Effector memory CD8-positive, alpha-beta T cell (primary cell): ENCODE measurements around the gene PRG2.
"Not testable (repeated sequence)": the region's sequence is repeated elsewhere in the genome, so short reads cannot be mapped to it uniquely, and the experiment has no call there.

Source experiments
- ATAC-seq: fragments of 150-1000 bp; cut with Tn5 transposase; replicated peaks from 2 replicates; pipeline ENCODE4 v1.10.0; 2021; ENCODE audit warnings: mild to moderate bottlenecking, moderate library complexity
- DNase-seq, 3 experiments: peaks; one replicate each; pipeline ENCODE4 v3.0.0; 2021
- H3K27ac Mint-ChIP-seq, 2 donors: one replicate each; pipeline ENCODE4 v1.8.0; 2022; ENCODE audit warnings: mild to moderate bottlenecking in 2 of 2, mixed read lengths in 2 of 2, moderate library complexity in 2 of 2
- H3K27me3 Mint-ChIP-seq, 2 donors: one replicate each; pipeline ENCODE4 v1.8.0; 2022; ENCODE audit warnings: mixed read lengths in 2 of 2
- H3K36me3 Mint-ChIP-seq: one replicate; pipeline ENCODE4 v1.8.0; 2022; ENCODE audit warnings: mild to moderate bottlenecking, moderate library complexity, mixed read lengths; ENCODE audit not compliant: insufficient read depth
- H3K4me1 Mint-ChIP-seq, 2 donors: one replicate each; pipeline ENCODE4 v1.8.0; 2022; ENCODE audit warnings: low read depth in 2 of 2, mixed read lengths in 2 of 2
- H3K4me3 Mint-ChIP-seq, 2 donors: one replicate each; pipeline ENCODE4 v1.8.0; 2022; ENCODE audit warnings: mild to moderate bottlenecking in 2 of 2, mixed read lengths in 2 of 2, moderate library complexity in 2 of 2
- H3K9me3 Mint-ChIP-seq, 2 donors: one replicate each; pipeline ENCODE4 v1.8.0; 2022; ENCODE audit warnings: mixed read lengths in 2 of 2

PRG2 gene

GRCh38 chr11:57361926-57362325 is 28.5 kb downstream of the PRG2 start:
- DNase-seq (no peak), ATAC-seq (no peak)
- Mint-ChIP-seq H3K4me1 (no peaks in the 10 kb centered on the region), H3K27ac (no peak overlapping the region), H3K9me3 (no peaks in the 10 kb centered on the region), H3K4me3 (no peak overlapping the region), H3K27me3 (peaks cover 21 to 46% of the 10 kb centered on the region in 2 donors), H3K36me3 (no peaks in the 10 kb centered on the region)

GRCh38 chr11:57361420-57361819 is 29.0 kb downstream of the PRG2 start:
- H3K27me3 Mint-ChIP-seq, result peaks cover 24 to 41% of the 10 kb centered on the region in 2 donors
- not testable (repeated sequence) for H3K9me3 Mint-ChIP-seq, H3K36me3 Mint-ChIP-seq, DNase-seq, H3K27ac Mint-ChIP-seq, H3K4me1 Mint-ChIP-seq, ATAC-seq, H3K4me3 Mint-ChIP-seq

- no peaks in the 10 kb centered on the region for H3K36me3 Mint-ChIP-seq
- H3K27me3 Mint-ChIP-seq, result peaks cover 28 to 39% of the 10 kb centered on the region in 2 donors
- no peak for DNase-seq
- H3K4me3 Mint-ChIP-seq, result no peak overlapping the region
- H3K9me3 Mint-ChIP-seq, result no peaks in the 10 kb centered on the region
- no peak overlapping the region for H3K27ac Mint-ChIP-seq
- no peaks in the 10 kb centered on the region for H3K4me1 Mint-ChIP-seq
- no peak for ATAC-seq
Observed at GRCh38 chr11:57360991-57361390, 29.5 kb downstream of the PRG2 start.

- ATAC-seq (no peak), DNase-seq (no peak)
- H3K9me3 Mint-ChIP-seq, result no peaks in the 10 kb centered on the region
- H3K4me1 Mint-ChIP-seq, result no peaks in the 10 kb centered on the region
- no peak overlapping the region for H3K4me3 Mint-ChIP-seq
- no peaks in the 10 kb centered on the region for H3K36me3 Mint-ChIP-seq
- peaks cover 30 to 34% of the 10 kb centered on the region in 2 donors for H3K27me3 Mint-ChIP-seq
- no peak overlapping the region for H3K27ac Mint-ChIP-seq
Observed at GRCh38 chr11:57359896-57360690, 30.4 kb downstream of the PRG2 start.

- Mint-ChIP-seq H3K27ac (no peak overlapping the region), H3K36me3 (no peaks in the 10 kb centered on the region), H3K27me3 (peaks cover 35 to 40% of the 10 kb centered on the region in 2 donors), H3K4me1 (no peaks in the 10 kb centered on the region), H3K4me3 (no peak overlapping the region), H3K9me3 (no peaks in the 10 kb centered on the region)
- ATAC-seq (no peak), DNase-seq (no peak)
Observed at GRCh38 chr11:57359396-57359795, 31.1 kb downstream of the PRG2 start.

GRCh38 chr11:57358991-57359390 is 31.5 kb downstream of the PRG2 start:
- Mint-ChIP-seq H3K9me3 (no peaks in the 10 kb centered on the region), H3K4me1 (no peaks in the 10 kb centered on the region), H3K27me3 (peaks cover 34 to 40% of the 10 kb centered on the region in 2 donors), H3K4me3 (no peak overlapping the region), H3K36me3 (no peaks in the 10 kb centered on the region), H3K27ac (no peak overlapping the region)
- ATAC-seq, result no peak
- DNase-seq, result no peak

GRCh38 chr11:57358543-57358961 is 31.9 kb downstream of the PRG2 start:
- peaks cover 32 to 36% of the 10 kb centered on the region in 2 donors for H3K27me3 Mint-ChIP-seq
- no peaks in the 10 kb centered on the region for H3K9me3 Mint-ChIP-seq
- no peaks in the 10 kb centered on the region for H3K4me1 Mint-ChIP-seq
- DNase-seq (no peak), ATAC-seq (no peak)
- no peak overlapping the region for H3K4me3 Mint-ChIP-seq
- H3K27ac Mint-ChIP-seq, result no peak overlapping the region
- H3K36me3 Mint-ChIP-seq, result no peaks in the 10 kb centered on the region

- ATAC-seq, result no peak
- Mint-ChIP-seq H3K27me3 (peaks cover 28 to 29% of the 10 kb centered on the region in 2 donors), H3K4me1 (no peaks in the 10 kb centered on the region), H3K36me3 (no peaks in the 10 kb centered on the region), H3K27ac (no peak overlapping the region), H3K4me3 (no peak overlapping the region), H3K9me3 (no peaks in the 10 kb centered on the region)
- DNase-seq, result no peak
Observed at GRCh38 chr11:57357856-57358255, 32.6 kb downstream of the PRG2 start.

GRCh38 chr11:57357310-57357709 is 33.1 kb downstream of the PRG2 start:
- H3K4me1 Mint-ChIP-seq, result no peaks in the 10 kb centered on the region
- H3K27ac Mint-ChIP-seq, result no peak overlapping the region
- no peak for ATAC-seq
- H3K9me3 Mint-ChIP-seq, result no peaks in the 10 kb centered on the region
- H3K27me3 Mint-ChIP-seq, result peaks cover 24 to 25% of the 10 kb centered on the region in 2 donors
- DNase-seq, result no peak
- H3K4me3 Mint-ChIP-seq, result no peak overlapping the region
- no peaks in the 10 kb centered on the region for H3K36me3 Mint-ChIP-seq

GRCh38 chr11:57356268-57356667 is 34.2 kb downstream of the PRG2 start:
- no peak overlapping the region for H3K27ac Mint-ChIP-seq

GRCh38 chr11:57354699-57355098 is 35.8 kb downstream of the PRG2 start:
- DNase-seq (no peak), ATAC-seq (no peak)
- peaks cover 13 to 17% of the 10 kb centered on the region in 2 donors for H3K27me3 Mint-ChIP-seq
- H3K36me3 Mint-ChIP-seq, result no peaks in the 10 kb centered on the region
- H3K27ac Mint-ChIP-seq, result no peak overlapping the region
- no peaks in the 10 kb centered on the region for H3K9me3 Mint-ChIP-seq
- H3K4me3 Mint-ChIP-seq, result no peak overlapping the region
- H3K4me1 Mint-ChIP-seq, result peaks cover 3% of the 10 kb centered on the region in 2 donors

More at GRCh38 chr11:57356268-57356667, 34.2 kb downstream of the PRG2 start:
- H3K4me3 Mint-ChIP-seq, result no peak overlapping the region
- no peaks in the 10 kb centered on the region for H3K9me3 Mint-ChIP-seq
- ATAC-seq (no peak), DNase-seq (no peak)
- H3K4me1 Mint-ChIP-seq, result no peaks in the 10 kb centered on the region
- H3K36me3 Mint-ChIP-seq, result no peaks in the 10 kb centered on the region
- peaks cover 13 to 17% of the 10 kb centered on the region in 2 donors for H3K27me3 Mint-ChIP-seq

GRCh38 chr11:57353852-57354251 is 36.6 kb downstream of the PRG2 start:
- ATAC-seq (no peak), DNase-seq (no peak)
- Mint-ChIP-seq H3K36me3 (peaks cover under 1% of the 10 kb centered on the region), H3K4me1 (peaks cover 3% of the 10 kb centered on the region in 2 donors), H3K27me3 (peaks cover 13 to 17% of the 10 kb centered on the region in 2 donors), H3K27ac (no peak overlapping the region), H3K9me3 (no peaks in the 10 kb centered on the region), H3K4me3 (no peak overlapping the region)

- Mint-ChIP-seq H3K27ac (no peak overlapping the region), H3K4me3 (no peak overlapping the region), H3K36me3 (peaks cover 2% of the 10 kb centered on the region), H3K4me1 (peaks cover 3% of the 10 kb centered on the region in 2 donors), H3K27me3 (peaks cover 13 to 17% of the 10 kb centered on the region in 2 donors), H3K9me3 (no peaks in the 10 kb centered on the region)
- no peak for DNase-seq
- ATAC-seq, result no peak
Observed at GRCh38 chr11:57353446-57353845, 37.0 kb downstream of the PRG2 start.

- peaks cover 2% of the 10 kb centered on the region for H3K36me3 Mint-ChIP-seq
- DNase-seq (no peak), ATAC-seq (no peak)
- H3K27me3 Mint-ChIP-seq, result peaks cover 13 to 17% of the 10 kb centered on the region in 2 donors
- peaks cover 3% of the 10 kb centered on the region in 2 donors for H3K4me1 Mint-ChIP-seq
- H3K27ac Mint-ChIP-seq, result no peak overlapping the region
- no peaks in the 10 kb centered on the region for H3K9me3 Mint-ChIP-seq
- H3K4me3 Mint-ChIP-seq, result no peak overlapping the region
Observed at GRCh38 chr11:57353036-57353435, 37.4 kb downstream of the PRG2 start.
